GM10847 (cell line): Measurements from ENCODE around the gene TBC1D5.

Experiments used
- POLR2A ChIP-seq: IDR thresholded peaks from 2 replicates; pipeline ENCODE4 v1.6.1; 2011; ENCODE audit not compliant: insufficient read length; ENCODE audit errors: extremely low read depth

The TBC1D5 gene

DNA sequence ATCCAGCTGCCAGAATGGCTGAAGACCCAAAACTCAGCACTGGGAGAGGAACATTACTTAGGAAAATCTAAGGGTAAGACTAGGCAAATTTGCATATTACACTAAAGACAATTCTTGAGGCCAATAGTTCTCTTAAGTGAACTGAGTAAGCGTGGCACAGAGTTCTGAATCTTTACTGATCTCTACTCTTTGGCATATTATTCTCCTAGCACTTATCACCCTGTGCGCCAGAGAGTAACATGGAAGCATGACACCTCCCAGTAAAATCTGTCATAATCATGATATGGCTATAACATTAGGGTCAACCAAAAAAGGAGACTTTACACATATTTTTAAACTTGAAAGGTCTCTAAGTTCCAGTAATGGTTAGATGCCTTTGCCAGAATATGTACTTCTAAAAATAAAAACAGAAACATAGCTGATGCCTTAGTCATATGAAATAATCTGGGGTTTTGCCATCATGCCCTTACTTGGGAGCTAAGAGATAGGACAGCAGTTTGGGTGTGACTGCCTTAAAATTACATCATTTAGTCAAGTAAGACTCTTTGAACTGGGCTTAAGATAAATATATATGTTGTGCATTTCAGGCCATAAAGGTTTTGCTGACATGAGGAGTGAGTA is 567.1 kb downstream of the TBC1D5 start:
- TF ChIP-seq POLR2A, result no peak

GRCh38 chr3:17166369-17166768 is 576.1 kb downstream of the TBC1D5 start:
- no peak for TF ChIP-seq POLR2A

- no peak for TF ChIP-seq POLR2A
Observed at GRCh38 chr3:17162116-17162515, 580.3 kb downstream of the TBC1D5 start.

DNA sequence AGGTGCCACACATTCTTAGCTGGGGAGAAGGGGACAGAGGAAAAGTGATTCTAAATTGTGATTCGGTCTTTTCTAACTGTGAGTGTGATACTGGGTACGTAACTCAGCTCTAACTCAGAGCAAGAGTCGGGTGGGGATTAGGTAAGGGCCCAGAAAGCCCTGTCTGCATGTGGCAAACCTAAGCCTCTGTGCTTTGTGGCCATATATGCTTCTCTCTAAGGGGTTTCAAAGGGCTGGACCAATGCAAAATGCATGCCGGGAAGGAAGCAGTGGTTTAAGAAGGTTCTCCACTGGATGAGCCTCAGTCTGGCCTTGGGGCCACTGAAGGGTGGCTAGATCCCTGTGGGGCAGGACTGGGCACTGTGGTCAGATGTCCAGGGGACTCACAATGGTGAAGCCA is 581.8 kb downstream of the TBC1D5 start:
- TF ChIP-seq POLR2A, result no peak

DNA sequence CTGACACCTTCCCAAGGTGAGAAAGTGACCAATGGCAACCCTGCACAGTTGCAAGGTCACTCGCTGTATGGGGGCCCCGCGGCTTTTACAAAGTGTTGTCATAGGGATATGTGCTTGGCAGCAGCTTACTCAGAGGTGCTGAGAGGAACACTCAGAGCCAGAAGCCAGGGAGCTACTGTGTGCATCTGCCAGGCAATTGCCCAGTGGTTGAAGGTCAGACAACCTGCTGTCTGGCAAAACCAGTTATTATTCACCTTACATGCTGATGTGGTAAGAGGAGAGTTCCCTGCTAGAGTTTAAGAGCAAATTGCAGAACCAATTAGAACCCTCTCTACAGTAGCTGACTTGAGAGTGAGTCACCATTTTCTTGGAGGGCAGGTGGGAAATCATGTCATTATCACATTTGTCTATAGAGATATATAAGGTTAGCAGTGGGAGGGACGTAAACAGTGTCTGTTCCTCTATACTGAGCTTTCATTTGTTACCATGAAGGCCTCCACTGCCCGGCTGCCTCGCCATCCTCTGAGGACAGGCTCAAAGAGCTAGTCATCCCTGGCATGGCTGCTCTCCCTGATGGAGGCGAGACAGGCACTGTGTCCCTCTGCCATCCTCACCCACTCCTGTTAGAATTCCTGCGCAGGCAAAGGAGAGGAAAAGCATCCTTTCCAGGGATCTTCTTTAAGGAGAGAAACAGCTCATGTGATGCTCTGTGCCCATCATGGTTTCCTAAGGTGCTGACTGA is 583.3 kb downstream of the TBC1D5 start:
- no peak for TF ChIP-seq POLR2A

DNA sequence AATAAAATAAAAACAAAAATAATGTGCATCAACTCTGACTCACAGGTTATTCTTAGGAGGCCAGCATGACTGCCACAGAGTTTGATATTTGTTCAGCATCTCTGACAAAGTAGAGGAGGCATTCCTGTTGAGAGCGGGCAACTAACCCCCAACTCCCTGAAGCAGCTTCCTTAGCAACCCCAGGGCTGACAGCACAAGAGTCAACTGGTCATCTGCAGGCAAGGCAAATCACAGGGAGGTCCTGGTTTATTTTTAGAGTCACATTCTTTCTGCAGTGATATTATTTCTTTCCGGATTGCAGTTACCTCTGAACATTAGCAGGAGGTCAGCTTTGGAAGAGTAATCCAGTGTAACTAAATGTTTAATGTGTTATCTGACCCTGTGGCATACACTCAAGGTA is 584.7 kb downstream of the TBC1D5 start:
- no peak for TF ChIP-seq POLR2A

DNA sequence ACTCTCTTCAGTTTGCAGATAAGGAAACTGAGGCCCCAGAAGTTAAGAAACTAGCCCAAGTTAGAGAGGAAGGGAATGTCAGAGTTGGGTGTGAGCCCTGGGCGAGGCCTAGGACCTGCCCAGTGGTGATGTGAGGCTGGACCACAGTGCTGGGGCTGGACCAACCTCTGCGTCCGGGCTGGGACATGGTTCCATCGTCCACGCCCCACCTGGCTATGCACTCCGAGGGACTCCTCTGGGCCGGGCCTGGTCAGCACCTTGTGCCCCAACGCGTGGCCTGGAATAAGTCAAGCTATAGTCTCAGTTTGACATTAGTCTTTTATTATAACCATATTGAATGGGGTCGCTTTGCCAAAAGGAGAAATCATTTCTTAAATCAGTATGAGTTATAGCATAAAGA is 585.6 kb downstream of the TBC1D5 start:
- no peak for TF ChIP-seq POLR2A

DNA sequence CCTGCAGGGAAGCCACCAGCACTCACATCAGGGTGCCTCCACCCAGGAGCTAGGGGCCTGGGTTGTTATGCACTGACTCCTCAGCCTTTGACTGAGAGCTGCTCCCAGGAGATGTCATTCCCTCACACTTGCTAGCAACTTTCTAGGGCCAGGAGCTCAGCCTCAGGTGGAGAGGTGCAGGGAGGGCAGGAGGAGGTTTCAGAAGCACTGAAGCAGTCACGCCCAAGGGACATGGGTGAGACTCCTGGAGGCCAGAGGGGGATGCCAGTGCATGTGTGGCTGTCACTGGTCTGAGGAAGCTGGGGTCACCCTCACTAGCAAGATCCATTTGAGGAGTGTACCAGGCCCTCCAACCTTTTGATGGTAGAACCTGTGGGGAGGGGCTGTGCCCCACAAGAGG is 586.5 kb downstream of the TBC1D5 start:
- TF ChIP-seq POLR2A, result no peak

DNA sequence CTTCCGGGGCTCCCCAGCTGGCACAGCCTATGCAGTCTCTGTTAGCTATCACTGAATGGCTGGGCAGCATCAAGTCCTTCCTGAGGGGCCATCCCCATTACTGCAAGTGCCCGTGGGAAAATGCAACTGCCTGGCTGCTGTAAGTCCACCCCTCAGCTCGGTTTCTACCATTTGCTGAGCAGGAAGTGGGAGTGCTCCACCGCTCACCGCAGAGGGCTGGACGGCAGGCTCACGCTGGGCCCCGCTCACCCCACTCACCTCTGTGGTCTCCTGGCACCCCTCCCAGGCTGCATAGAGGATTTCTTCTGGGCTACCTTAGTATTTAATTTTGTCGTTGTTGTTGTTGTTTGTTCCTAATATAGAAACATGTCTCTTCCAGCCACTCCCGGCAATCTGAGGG is 587.5 kb downstream of the TBC1D5 start:
- TF ChIP-seq POLR2A, result no peak

GRCh38 chr3:17154221-17154620 is 588.2 kb downstream of the TBC1D5 start:
- no peak for TF ChIP-seq POLR2A

DNA sequence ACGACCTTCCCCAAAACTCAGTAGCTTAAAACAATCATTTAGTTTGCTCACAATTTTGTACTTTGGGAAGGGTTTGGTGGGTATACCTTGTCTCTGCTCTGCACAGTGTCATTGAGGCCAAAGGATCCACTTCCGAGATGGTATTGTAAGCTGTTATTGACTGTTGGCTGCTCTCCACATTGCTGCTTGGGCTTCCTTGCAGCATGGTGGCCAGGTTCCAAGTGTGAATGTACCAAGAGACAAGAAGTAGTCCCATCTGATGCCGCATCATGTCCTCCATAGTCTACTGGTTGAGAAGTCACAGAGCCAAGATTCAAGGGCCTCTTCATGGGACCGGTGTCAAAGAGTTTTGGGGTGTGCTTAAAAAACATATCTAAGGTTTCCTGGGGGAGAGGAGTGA is 589.2 kb downstream of the TBC1D5 start:
- no peak for TF ChIP-seq POLR2A

- no peak for TF ChIP-seq POLR2A
Observed at GRCh38 chr3:17151598-17152373, 590.6 kb downstream of the TBC1D5 start.

- TF ChIP-seq POLR2A, result no peak
Observed at GRCh38 chr3:17149076-17149475, 593.4 kb downstream of the TBC1D5 start.

DNA sequence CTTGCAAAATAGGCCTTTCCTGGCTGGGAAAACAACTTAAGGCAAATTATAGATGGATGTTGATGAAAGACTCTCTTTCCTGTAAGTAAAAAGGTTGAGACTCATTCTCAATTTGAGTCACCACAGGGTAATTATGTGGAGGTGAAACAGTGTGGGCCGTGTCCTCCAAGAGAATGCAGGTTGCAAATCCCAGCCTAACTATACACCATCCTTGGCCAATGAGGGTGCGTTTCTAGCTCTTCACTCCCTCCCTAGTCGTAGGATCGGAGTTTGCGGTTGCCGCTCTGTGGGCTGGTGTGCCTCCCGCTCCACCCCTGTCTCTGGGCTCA is 597.8 kb downstream of the TBC1D5 start:
- no peak for TF ChIP-seq POLR2A

DNA sequence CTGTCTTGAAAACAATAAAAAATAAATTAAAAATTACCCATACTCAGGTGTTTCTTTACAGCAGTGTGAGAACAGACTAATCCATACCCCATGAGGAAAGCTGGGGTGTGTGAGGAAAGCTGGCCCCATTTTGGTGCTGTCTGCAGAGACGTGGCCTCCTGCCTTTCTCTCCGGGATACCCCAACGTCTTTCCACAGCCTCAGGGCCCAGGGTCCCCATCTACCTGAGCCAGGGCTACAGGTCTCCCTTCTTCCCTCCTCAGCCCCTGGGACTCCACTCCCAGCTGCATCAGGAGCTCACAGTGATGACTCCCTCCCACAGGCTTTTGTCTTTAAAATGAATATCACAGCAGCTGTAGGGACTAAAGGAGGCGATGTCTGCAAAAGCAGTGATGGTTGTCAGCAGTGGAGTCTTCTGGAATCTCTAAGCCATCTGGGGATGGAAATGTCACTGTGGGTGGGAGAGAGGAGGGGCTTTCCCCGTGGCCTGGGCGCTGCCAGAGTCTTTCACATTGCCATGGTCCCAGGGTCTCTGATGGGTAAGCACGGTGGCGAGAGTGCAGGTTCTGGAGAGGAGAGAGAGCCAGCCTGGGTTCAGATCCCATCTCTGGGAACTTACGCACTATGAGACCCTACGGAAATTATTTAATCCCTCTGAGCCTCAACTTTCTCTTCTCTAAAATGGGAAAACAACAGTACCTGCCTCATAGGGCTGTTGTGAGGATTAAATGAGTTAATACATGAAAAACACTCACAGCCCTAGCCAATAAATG is 598.4 kb downstream of the TBC1D5 start:
- TF ChIP-seq POLR2A, result no peak

DNA sequence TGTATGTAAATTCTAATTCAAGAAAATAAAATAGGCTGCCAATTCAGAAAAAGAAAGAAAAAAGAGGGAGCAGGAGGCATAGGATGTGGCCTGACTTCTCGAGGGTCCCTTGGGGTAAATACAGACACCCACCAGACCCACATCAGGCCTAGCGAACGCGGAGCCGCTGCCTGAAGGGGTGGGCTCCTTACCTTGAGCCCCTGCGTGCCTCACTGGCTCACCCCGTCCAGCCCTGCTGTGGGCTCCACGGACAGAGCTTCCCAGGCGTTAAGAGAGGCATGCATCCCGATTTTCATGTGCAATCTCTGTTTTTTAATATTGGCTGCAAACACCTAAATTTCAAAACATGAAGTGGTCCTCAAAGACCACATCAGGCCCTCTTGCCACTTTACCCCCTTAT is 599.9 kb downstream of the TBC1D5 start:
- TF ChIP-seq POLR2A, result no peak
